ENCODE results near the gene SLC16A5.

- TF ChIP-seq CTCF (IDR thresholded peaks at IDR 0.05) (no peak), EP300 (IDR thresholded peaks at IDR 0.05) (no peak), POLR2A (IDR thresholded peaks at IDR 0.05) (no peak), POLR2AphosphoS5 (IDR thresholded peaks at IDR 0.05) (no peak)
Observed at GRCh38 chr17:75065562-75066151, 22.1 kb upstream of the SLC16A5 start.
